Activated CD4-positive, alpha-beta memory T cell treated with anti-CD3 and anti-CD28 coated beads, Interleukin-2, amount 10 ng/mL, durations not matched to agents 7 days and 5 days (primary cell): ENCODE data around the gene LCP1. TPM values are rescaled to one million over a fixed set of nuclear protein-coding genes. Genes with fewer than 3 reads are reported as not detected.

Experiments used
- CTCF ChIA-PET: fragments of 350-600 bp; sonication (Branson Sonifier 250); formaldehyde crosslinking; loops from one replicate; lab custom pipeline; 2021; ENCODE audit warnings: antibody characterized with exemption, inconsistent platforms; lab: Charles Lee
- POLR2A ChIA-PET: fragments of 350-600 bp; sonication (Branson Sonifier 250); formaldehyde crosslinking; loops from one replicate; lab custom pipeline; 2021; ENCODE audit warnings: antibody characterized with exemption; lab: Charles Lee
- DNase-seq: peaks from one replicate; pipeline ENCODE4 v3.0.0-alpha.2; 2020
- H3K27ac Mint-ChIP-seq: one replicate; pipeline ENCODE4 v1.8.0; 2021; ENCODE audit warnings: mild to moderate bottlenecking, mixed read lengths
- H3K27me3 Mint-ChIP-seq: one replicate; pipeline ENCODE4 v1.8.0; 2021; ENCODE audit warnings: mixed read lengths
- H3K36me3 Mint-ChIP-seq: one replicate; pipeline ENCODE4 v1.8.0; 2021; ENCODE audit warnings: low read depth, mixed read lengths
- H3K4me1 Mint-ChIP-seq: one replicate; pipeline ENCODE4 v1.8.0; 2021; ENCODE audit warnings: mixed read lengths
- H3K4me3 Mint-ChIP-seq: one replicate; pipeline ENCODE4 v1.8.0; 2021; ENCODE audit warnings: mild to moderate bottlenecking, mixed read lengths
- H3K9me3 Mint-ChIP-seq: one replicate; pipeline ENCODE4 v1.8.0; 2021; ENCODE audit warnings: mixed read lengths
- total RNA-seq, 2 experiments: library from RNA; stranded (reverse); gene quantifications; one replicate each; pipeline ENCODE4 v1.2.3, GENCODE V29; 2021

The LCP1 gene
- total RNA-seq, 2 experiments from 2014 or later = 1,272 to 1,280 TPM

- no peaks in the 10 kb centered on the region for H3K27me3 Mint-ChIP-seq
- CTCF ChIA-PET = interaction anchor here (1.0 to 2.4 kb wide), 7 partner anchors 9 to 88 kb away, joined by 3 to 10 read pairs (median 5); no protein-coding TSS in a partner anchor
- no peaks in the 10 kb centered on the region for H3K9me3 Mint-ChIP-seq
- peaks cover 3% of the 10 kb centered on the region for H3K36me3 Mint-ChIP-seq
- POLR2A ChIA-PET = interaction anchor here (0.7 to 1.9 kb wide), 8 partner anchors 9 to 94 kb away, joined by 3 to 14 read pairs (median 6); partner anchors contain the start of gene LCP1
- H3K4me1 Mint-ChIP-seq = peaks cover 49% of the 10 kb centered on the region
- peak overlapping the region; percentile 80 for H3K27ac Mint-ChIP-seq
- no peak overlapping the region for H3K4me3 Mint-ChIP-seq
- DNase-seq = no peak
Observed at GRCh38 chr13:46202188-46202795, 20.3 kb upstream of the LCP1 start.

GRCh38 chr13:46198696-46199193 is 16.8 kb upstream of the LCP1 start:
- H3K27ac Mint-ChIP-seq = no peak overlapping the region
- CTCF ChIA-PET = interaction anchor here (1.1 to 1.3 kb wide), 2 partner anchors 12 to 14 kb away, joined by 3 read pairs; no protein-coding TSS in a partner anchor
- no peaks in the 10 kb centered on the region for H3K27me3 Mint-ChIP-seq
- H3K4me3 Mint-ChIP-seq = no peak overlapping the region
- H3K4me1 Mint-ChIP-seq = peaks cover 36% of the 10 kb centered on the region
- H3K36me3 Mint-ChIP-seq = peaks cover 3% of the 10 kb centered on the region
- POLR2A ChIA-PET = interaction anchor here (1.0 to 1.5 kb wide), 3 partner anchors 22 to 97 kb away, joined by 3 to 5 read pairs (median 3); no protein-coding TSS in a partner anchor
- DNase-seq = no peak
- no peaks in the 10 kb centered on the region for H3K9me3 Mint-ChIP-seq

- Mint-ChIP-seq H3K27ac (no peak overlapping the region), H3K27me3 (no peaks in the 10 kb centered on the region), H3K4me1 (peaks cover 25% of the 10 kb centered on the region), H3K9me3 (no peaks in the 10 kb centered on the region), H3K4me3 (no peak overlapping the region), H3K36me3 (no peaks in the 10 kb centered on the region)
- no peak for DNase-seq
- POLR2A ChIA-PET = interaction anchor here (1.5 kb wide), 1 partner anchor 25 kb away, joined by 5 read pairs; no protein-coding TSS in a partner anchor
- CTCF ChIA-PET = no interaction called here
Observed at GRCh38 chr13:46197299-46198048, 15.5 kb upstream of the LCP1 start.

GRCh38 chr13:46195016-46195415 is 13.0 kb upstream of the LCP1 start:
- H3K27ac Mint-ChIP-seq = no peak overlapping the region

GRCh38 chr13:46192412-46192811 is 10.4 kb upstream of the LCP1 start:
- ChIA-PET POLR2A (interaction anchor here (1.2 kb wide), 1 partner anchor 10 kb away, joined by 8 read pairs; the partner anchor contains the start of gene LCP1), CTCF (interaction anchor here (0.8 to 1.5 kb wide), 3 partner anchors 13 to 97 kb away, joined by 3 read pairs; no protein-coding TSS in a partner anchor)
- Mint-ChIP-seq H3K9me3 (no peaks in the 10 kb centered on the region), H3K27me3 (peaks cover 2% of the 10 kb centered on the region), H3K4me3 (no peak overlapping the region), H3K4me1 (no peaks in the 10 kb centered on the region), H3K36me3 (no peaks in the 10 kb centered on the region), H3K27ac (no peak overlapping the region)
- DNase-seq = no peak

More at GRCh38 chr13:46195016-46195415, 13.0 kb upstream of the LCP1 start:
- ChIA-PET POLR2A (no interaction called here), CTCF (interaction anchor here (1.1 kb wide), 1 partner anchor 93 kb away, joined by 3 read pairs; no protein-coding TSS in a partner anchor)
- no peak overlapping the region for H3K4me3 Mint-ChIP-seq
- H3K36me3 Mint-ChIP-seq = no peaks in the 10 kb centered on the region
- H3K27me3 Mint-ChIP-seq = peaks cover 2% of the 10 kb centered on the region
- DNase-seq = no peak
- no peaks in the 10 kb centered on the region for H3K9me3 Mint-ChIP-seq
- peaks cover 5% of the 10 kb centered on the region for H3K4me1 Mint-ChIP-seq

- ChIA-PET POLR2A (interaction anchor here (1.0 to 1.3 kb wide), 4 partner anchors 8 to 25 kb away, joined by 3 to 8 read pairs (median 5); no protein-coding TSS in a partner anchor), CTCF (interaction anchor here (0.9 to 3.3 kb wide), 8 partner anchors 9 to 99 kb away, joined by 3 to 13 read pairs (median 4); no protein-coding TSS in a partner anchor)
- H3K36me3 Mint-ChIP-seq = peaks cover 11% of the 10 kb centered on the region
- no peaks in the 10 kb centered on the region for H3K9me3 Mint-ChIP-seq
- H3K27ac Mint-ChIP-seq = peak overlapping the region; percentile 99
- no peak for DNase-seq
- H3K4me1 Mint-ChIP-seq = peaks cover 36% of the 10 kb centered on the region
- H3K4me3 Mint-ChIP-seq = no peak overlapping the region
- no peaks in the 10 kb centered on the region for H3K27me3 Mint-ChIP-seq
Observed at GRCh38 chr13:46185634-46186033, 3.7 kb upstream of the LCP1 start.

GRCh38 chr13:46184277-46184699 is 2.3 kb upstream of the LCP1 start:
- Mint-ChIP-seq H3K36me3 (peaks cover 24% of the 10 kb centered on the region), H3K27me3 (no peaks in the 10 kb centered on the region), H3K27ac (peak overlapping the region; percentile 99), H3K4me1 (peaks cover 39% of the 10 kb centered on the region), H3K9me3 (no peaks in the 10 kb centered on the region), H3K4me3 (peak overlapping the region; percentile 96)
- CTCF ChIA-PET = interaction anchor here (1.0 to 3.3 kb wide), 4 partner anchors 12 to 58 kb away, joined by 3 to 13 read pairs (median 5); no protein-coding TSS in a partner anchor
- peak; percentile 85 for DNase-seq
- POLR2A ChIA-PET = interaction anchor here (1.0 to 1.2 kb wide), 3 partner anchors 9 to 26 kb away, joined by 3 to 7 read pairs (median 3); no protein-coding TSS in a partner anchor

GRCh38 chr13:46183018-46183946 is 1.3 kb upstream of the LCP1 start:
- Mint-ChIP-seq H3K36me3 (peaks cover 32% of the 10 kb centered on the region), H3K4me1 (peaks cover 42% of the 10 kb centered on the region), H3K27ac (peak overlapping the region; percentile 99), H3K27me3 (no peaks in the 10 kb centered on the region), H3K9me3 (no peaks in the 10 kb centered on the region), H3K4me3 (peak overlapping the region; percentile 96)
- ChIA-PET POLR2A (interaction anchor here (0.7 to 14.9 kb wide), 9 partner anchors 10 to 113 kb away, joined by 3 to 552 read pairs (median 8); partner anchors contain the start of gene LRRC63), CTCF (interaction anchor here (0.9 to 4.0 kb wide), 4 partner anchors 11 to 138 kb away, joined by 3 to 34 read pairs (median 10); no protein-coding TSS in a partner anchor)
- no peak for DNase-seq

GRCh38 chr13:46182491-46182877 is 507 bp upstream of the LCP1 start:
- peaks cover 50% of the 10 kb centered on the region for H3K4me1 Mint-ChIP-seq
- H3K9me3 Mint-ChIP-seq = no peaks in the 10 kb centered on the region
- H3K27ac Mint-ChIP-seq = peak overlapping the region; percentile 99
- no peak for DNase-seq
- H3K27me3 Mint-ChIP-seq = no peaks in the 10 kb centered on the region
- CTCF ChIA-PET = interaction anchor here (0.6 to 4.0 kb wide), 8 partner anchors 11 to 1982 kb away, joined by 3 to 34 read pairs (median 4); no protein-coding TSS in a partner anchor
- peaks cover 40% of the 10 kb centered on the region for H3K36me3 Mint-ChIP-seq
- peak overlapping the region; percentile 96 for H3K4me3 Mint-ChIP-seq
- POLR2A ChIA-PET = interaction anchor here (0.8 to 14.9 kb wide), 16 partner anchors 10 to 130 kb away, joined by 3 to 552 read pairs (median 4); partner anchors contain the start of genes LRRC63 and ZC3H13

- H3K27ac Mint-ChIP-seq = peak overlapping the region; percentile 99
- no peaks in the 10 kb centered on the region for H3K27me3 Mint-ChIP-seq
- peaks cover 59% of the 10 kb centered on the region for H3K4me1 Mint-ChIP-seq
Observed at GRCh38 chr13:46181377-46181839, 569 bp downstream of the LCP1 start.

More at GRCh38 chr13:46181377-46181839, 569 bp downstream of the LCP1 start:
- no peaks in the 10 kb centered on the region for H3K9me3 Mint-ChIP-seq
- ChIA-PET POLR2A (interaction anchor here (0.6 to 14.9 kb wide), 13 partner anchors 11 to 1194 kb away, joined by 3 to 552 read pairs (median 7); partner anchors contain the start of genes LRRC63 and ZC3H13), CTCF (interaction anchor here (0.8 to 4.0 kb wide), 5 partner anchors 9 to 1855 kb away, joined by 3 to 34 read pairs (median 4); no protein-coding TSS in a partner anchor)
- no peak for DNase-seq
- H3K36me3 Mint-ChIP-seq = peaks cover 51% of the 10 kb centered on the region
- H3K4me3 Mint-ChIP-seq = peak overlapping the region; percentile 96
